Trophoblast cell (in vitro differentiated cells and primary cell): ENCODE measurements around the gene CERS6.

Source experiments
- DNase-seq, 2 donors: peaks; one replicate each; pipeline ENCODE4 v3.0.0-alpha.2; 2016
- H2AFZ ChIP-seq: 2 replicates; pipeline ENCODE4 v1.6.1; 2013; ENCODE audit warnings: low read length, moderate library complexity, mild to moderate bottlenecking; ENCODE audit not compliant: insufficient read depth, poor library complexity
- H2AK5ac ChIP-seq: 2 replicates; pipeline ENCODE4 v1.6.1; 2013; ENCODE audit warnings: mild to moderate bottlenecking, low read length
- H2BK120ac ChIP-seq: 2 replicates; pipeline ENCODE4 v1.6.1; 2013; ENCODE audit warnings: low read length, mild to moderate bottlenecking, moderate library complexity; ENCODE audit not compliant: insufficient read depth, poor library complexity
- H2BK12ac ChIP-seq: 2 replicates; pipeline ENCODE4 v1.6.1; 2013; ENCODE audit warnings: mild to moderate bottlenecking, low read length, moderate library complexity
- H2BK5ac ChIP-seq: 2 replicates; pipeline ENCODE4 v1.6.1; 2013; ENCODE audit warnings: low read length, low read depth, moderate library complexity, mild to moderate bottlenecking; ENCODE audit not compliant: poor library complexity
- H3K14ac ChIP-seq: 2 replicates; pipeline ENCODE4 v1.6.1; 2013; ENCODE audit warnings: mild to moderate bottlenecking, low read length
- H3K18ac ChIP-seq: 2 replicates; pipeline ENCODE4 v1.6.1; 2013; ENCODE audit warnings: mild to moderate bottlenecking, low read length
- H3K23ac ChIP-seq: 2 replicates; pipeline ENCODE4 v1.6.1; 2013; ENCODE audit warnings: low read length
- H3K27ac ChIP-seq: 2 replicates; pipeline ENCODE4 v1.5.1; 2013; ENCODE audit warnings: low read depth, mild to moderate bottlenecking, inconsistent platforms, low read length, moderate library complexity
- H3K27me3 ChIP-seq: 2 replicates; pipeline ENCODE4 v1.6.1; 2013; ENCODE audit warnings: inconsistent platforms, mild to moderate bottlenecking, low read length, moderate library complexity; ENCODE audit not compliant: insufficient read depth
- H3K36me3 ChIP-seq, 2 experiments: 1 replicate in 1 of 2; 2 replicates in 1 of 2; pipeline ENCODE4 v1.6.1; 2013; ENCODE audit warnings: low read length in 2 of 2, mild to moderate bottlenecking in 2 of 2, moderate library complexity in 1 of 2; ENCODE audit not compliant: insufficient read depth in 2 of 2, control insufficient read depth in 1 of 2
- H3K4ac ChIP-seq: 2 replicates; pipeline ENCODE4 v1.6.1; 2013; ENCODE audit warnings: low read depth, mild to moderate bottlenecking, low read length, moderate library complexity
- H3K4me1 ChIP-seq, 2 experiments: 1 replicate in 1 of 2; 2 replicates in 1 of 2; pipeline ENCODE4 v1.6.1; 2013; ENCODE audit warnings: low read length in 2 of 2, mild to moderate bottlenecking in 2 of 2, moderate library complexity in 1 of 2; ENCODE audit not compliant: insufficient read depth in 2 of 2, control insufficient read depth in 1 of 2
- H3K4me2 ChIP-seq: 2 replicates; pipeline ENCODE4 v1.6.1; 2013; ENCODE audit warnings: inconsistent platforms, mild to moderate bottlenecking, low read length, moderate library complexity
- H3K4me3 ChIP-seq: 2 replicates; pipeline ENCODE4 v1.5.1; 2013; ENCODE audit warnings: mild to moderate bottlenecking, low read depth, low read length, inconsistent platforms
- H3K79me1 ChIP-seq: one replicate; pipeline ENCODE4 v1.6.1; 2013; ENCODE audit warnings: low read length
- H3K79me2 ChIP-seq: 2 replicates; pipeline ENCODE4 v1.6.1; 2013; ENCODE audit warnings: low read length, mild to moderate bottlenecking; ENCODE audit not compliant: control insufficient read depth, insufficient read depth, poor library complexity
- H3K9ac ChIP-seq: 2 replicates; pipeline ENCODE4 v1.6.1; 2013; ENCODE audit warnings: mild to moderate bottlenecking, low read length
- H3K9me3 ChIP-seq: 2 replicates; pipeline ENCODE4 v1.6.1; 2013; ENCODE audit warnings: low read depth, mild to moderate bottlenecking, control low read depth, inconsistent platforms, low read length; ENCODE audit not compliant: insufficient read depth
- H4K12ac ChIP-seq: 2 replicates; pipeline ENCODE4 v1.6.1; 2013; ENCODE audit warnings: low read depth, mild to moderate bottlenecking, low read length, moderate library complexity
- H4K8ac ChIP-seq: 2 replicates; pipeline ENCODE4 v1.6.1; 2013; ENCODE audit warnings: low read depth, mild to moderate bottlenecking, low read length, moderate library complexity
- H4K91ac ChIP-seq: one replicate; pipeline ENCODE4 v1.6.1; 2013; ENCODE audit warnings: low read depth, mild to moderate bottlenecking, low read length, moderate library complexity
- whole genome bisulfite sequencing: extraction: QIAGEN DNeasy Blood & Tissue Kit; methylation state at CpG from one replicate; pipeline ENCODE4 v1.1.7; 2013; ENCODE audit warnings: missing lambda C conversion rate; ENCODE audit not compliant: insufficient read length, insufficient coverage; ENCODE audit errors: extremely low coverage; 5-methylcytosine and 5-hydroxymethylcytosine counted together

Gene CERS6

GRCh38 chr2:168772704-168773103, 316.6 kb downstream of the CERS6 start:
- no peak overlapping the region for H3K4ac ChIP-seq
- no peak overlapping the region for H2AK5ac ChIP-seq
- no peak overlapping the region for H2BK5ac ChIP-seq
- peaks cover 0 to 2% of the 10 kb centered on the region in 2 experiments for H3K36me3 ChIP-seq
- no peak overlapping the region for H3K14ac ChIP-seq
- no peaks in the 10 kb centered on the region for H3K79me2 ChIP-seq
- H3K79me1 ChIP-seq, result no peaks in the 10 kb centered on the region
- no peak overlapping the region for H3K9ac ChIP-seq
- no peak overlapping the region for H3K23ac ChIP-seq
- no peak overlapping the region for H4K12ac ChIP-seq
- no peak overlapping the region for H2AFZ ChIP-seq
- H3K27ac ChIP-seq, result no peak overlapping the region
- no peaks in the 10 kb centered on the region for H3K9me3 ChIP-seq
- no peak overlapping the region for H4K91ac ChIP-seq
- H3K18ac ChIP-seq, result no peak overlapping the region
- peak in 1 of 2 donors; percentile 7 for DNase-seq
- H2BK120ac ChIP-seq, result no peak overlapping the region
- no peak overlapping the region for H3K4me3 ChIP-seq
- no peak overlapping the region for H2BK12ac ChIP-seq
- no peak overlapping the region for H4K8ac ChIP-seq
- H3K4me1 ChIP-seq, result no peaks in the 10 kb centered on the region
- no peaks in the 10 kb centered on the region for H3K27me3 ChIP-seq
- H3K4me2 ChIP-seq, result no peak overlapping the region
- WGBS, result no CpG with 5 or more reads among the region's 1 CpG

GRCh38 chr2:168773128-168773527, 317.1 kb downstream of the CERS6 start:
- no peak overlapping the region for H2AK5ac ChIP-seq
- no peaks in the 10 kb centered on the region for H3K27me3 ChIP-seq
- no peak overlapping the region for H3K4ac ChIP-seq
- no peak overlapping the region for H3K23ac ChIP-seq
- H3K79me2 ChIP-seq, result no peaks in the 10 kb centered on the region
- WGBS, result no CpG with 5 or more reads among the region's 2 CpGs
- no peak overlapping the region for H3K4me2 ChIP-seq
- no peak for DNase-seq
- no peaks in the 10 kb centered on the region for H3K9me3 ChIP-seq
- H2BK12ac ChIP-seq, result no peak overlapping the region
- no peak overlapping the region for H3K9ac ChIP-seq
- no peak overlapping the region for H3K4me3 ChIP-seq
- H4K12ac ChIP-seq, result no peak overlapping the region
- H3K27ac ChIP-seq, result no peak overlapping the region
- H4K8ac ChIP-seq, result no peak overlapping the region
- H3K14ac ChIP-seq, result no peak overlapping the region
- H2BK5ac ChIP-seq, result no peak overlapping the region
- H2AFZ ChIP-seq, result no peak overlapping the region
- peaks cover 0 to 2% of the 10 kb centered on the region in 2 experiments for H3K36me3 ChIP-seq
- H3K79me1 ChIP-seq, result no peaks in the 10 kb centered on the region
- no peak overlapping the region for H3K18ac ChIP-seq
- no peaks in the 10 kb centered on the region for H3K4me1 ChIP-seq
- H2BK120ac ChIP-seq, result no peak overlapping the region
- no peak overlapping the region for H4K91ac ChIP-seq

DNA sequence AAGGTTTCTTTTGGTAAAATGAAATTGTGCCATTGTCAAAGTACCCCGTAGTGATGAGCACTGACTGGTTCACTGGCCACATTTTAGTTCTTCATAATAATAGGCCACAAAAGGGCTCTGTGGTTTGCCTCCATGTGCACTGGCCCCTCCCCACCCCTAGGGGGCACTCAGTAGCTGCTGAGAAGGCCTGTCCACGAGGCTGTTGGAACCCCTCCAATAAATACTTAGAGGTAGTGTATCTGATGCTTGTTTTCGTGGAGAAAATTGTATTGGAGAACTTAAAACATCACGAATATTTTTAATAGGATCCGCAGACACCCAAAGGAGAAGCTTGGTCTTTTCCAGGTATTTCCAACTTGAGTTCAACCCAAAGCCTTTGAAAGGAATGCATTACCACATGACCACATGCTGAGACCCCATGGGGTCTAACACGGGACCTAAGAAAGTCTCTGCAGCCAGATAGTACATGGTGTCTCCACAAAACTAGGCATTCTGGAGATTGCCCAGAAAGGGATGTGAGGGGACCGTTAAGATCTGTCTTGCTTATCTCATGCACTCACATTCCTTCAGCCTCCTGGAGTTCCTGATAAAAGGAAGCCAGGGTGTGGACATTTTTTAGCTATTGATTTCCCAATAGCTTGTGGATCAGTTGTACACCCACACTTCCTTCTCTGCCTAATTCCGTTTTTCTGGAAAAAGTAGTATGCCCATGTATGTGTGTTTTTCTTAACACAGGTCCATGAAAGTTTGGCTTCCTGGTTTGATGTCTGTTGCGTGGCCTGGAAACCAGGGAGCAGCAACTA, 317.8 kb downstream of the CERS6 start:
- H3K4me2 ChIP-seq, result no peak overlapping the region
- H3K18ac ChIP-seq, result no peak overlapping the region
- no peaks in the 10 kb centered on the region for H3K4me1 ChIP-seq
- no peak overlapping the region for H3K4ac ChIP-seq
- H3K79me1 ChIP-seq, result no peaks in the 10 kb centered on the region
- no peak overlapping the region for H2BK12ac ChIP-seq
- H3K14ac ChIP-seq, result no peak overlapping the region
- no peak overlapping the region for H4K8ac ChIP-seq
- H3K4me3 ChIP-seq, result no peak overlapping the region
- H2AFZ ChIP-seq, result no peak overlapping the region
- DNase-seq, result peak; percentile 15 to 64
- no peaks in the 10 kb centered on the region for H3K79me2 ChIP-seq
- H3K27ac ChIP-seq, result no peak overlapping the region
- no peak overlapping the region for H2BK120ac ChIP-seq
- peaks cover 0 to 2% of the 10 kb centered on the region in 2 experiments for H3K36me3 ChIP-seq
- H3K27me3 ChIP-seq, result no peaks in the 10 kb centered on the region
- no peak overlapping the region for H4K91ac ChIP-seq
- no peak overlapping the region for H2BK5ac ChIP-seq
- WGBS, result no CpG with 5 or more reads among the region's 9 CpGs
- H3K9ac ChIP-seq, result no peak overlapping the region
- no peak overlapping the region for H2AK5ac ChIP-seq
- no peaks in the 10 kb centered on the region for H3K9me3 ChIP-seq
- no peak overlapping the region for H4K12ac ChIP-seq
- H3K23ac ChIP-seq, result no peak overlapping the region

GRCh38 chr2:168775837-168776236, 319.8 kb downstream of the CERS6 start:
- Histone ChIP-seq H3K18ac (no peak overlapping the region), H3K4me1 (peaks cover 0 to 2% of the 10 kb centered on the region in 2 experiments), H3K79me1 (no peaks in the 10 kb centered on the region), H2AK5ac (no peak overlapping the region), H3K14ac (no peak overlapping the region), H3K27ac (no peak overlapping the region), H3K9me3 (no peaks in the 10 kb centered on the region), H4K12ac (no peak overlapping the region), H4K8ac (no peak overlapping the region), H3K23ac (no peak overlapping the region), H2BK5ac (no peak overlapping the region), H3K4me2 (no peak overlapping the region), H2BK120ac (no peak overlapping the region), H2BK12ac (no peak overlapping the region), H3K4ac (no peak overlapping the region), H3K4me3 (no peak overlapping the region), H4K91ac (no peak overlapping the region), H3K36me3 (no peaks in the 10 kb centered on the region), H3K27me3 (no peaks in the 10 kb centered on the region), H3K79me2 (no peaks in the 10 kb centered on the region), H2AFZ (no peak overlapping the region), H3K9ac (no peak overlapping the region)
- no peak for DNase-seq
- no CpG with 5 or more reads among the region's 1 CpG for WGBS
